Body of pancreas (tissue), 4 donors: ENCODE results near the gene HOXB3. TPM values are rescaled to one million over a fixed set of nuclear protein-coding genes. Genes with fewer than 3 reads are reported as not detected.

Experiments
- ATAC-seq: fragments of 150-250 bp; one replicate; pipeline ENCODE4 v1.9.1; 2016
- DNase-seq, 4 donors: peaks; one replicate each; pipeline ENCODE4 v3.0.0-alpha.2; 2019
- H3K27ac ChIP-seq, 4 donors: fragments of 200-600 bp; sonication (generic); 1 replicate in 3 of 4; 2 replicates in 1 of 4; pipeline versions ENCODE4 v1.5.1 to v1.6.1; 2016 to 2019; ENCODE audit warnings: mild to moderate bottlenecking in 1 of 4, mixed read lengths in 1 of 4, moderate library complexity in 1 of 4
- H3K27me3 ChIP-seq, 2 donors: fragments of 200-600 bp; sonication (generic); one replicate each; pipeline ENCODE4 v1.6.0; 2016; ENCODE audit warnings: mild to moderate bottlenecking in 1 of 2
- H3K36me3 ChIP-seq, 2 donors: fragments of 200-600 bp; sonication (generic); replicated peaks in 1 of 2; 2 replicates each; pipeline ENCODE4 v1.5.1; 2016; ENCODE audit warnings: low read depth in 2 of 2; ENCODE audit not compliant: insufficient read depth in 1 of 2
- H3K4me1 ChIP-seq: fragments of 200-600 bp; sonication (generic); one replicate; pipeline ENCODE4 v1.6.0; 2016
- H3K4me3 ChIP-seq, 2 donors: fragments of 200-600 bp; sonication (generic); 1 replicate in 1 of 2; 2 replicates in 1 of 2; pipeline ENCODE4 v1.5.1; 2016 to 2019
- H3K9me3 ChIP-seq, 3 donors: fragments of 200-600 bp; sonication (generic); 1 replicate in 2 of 3; 2 replicates in 1 of 3; pipeline ENCODE4 v1.5.1; 2016
- POLR2A ChIP-seq, 3 donors: fragments of 450-650 bp; IDR thresholded peaks; one replicate each; pipeline ENCODE4 v1.6.1; 2016; ENCODE audit warnings: antibody characterized with exemption in 3 of 3, mild to moderate bottlenecking in 2 of 3
- WGBS, 2 donors: methylation state at CpG; one replicate each; pipeline ENCODE4 v1.1.5; 2017; 5-methylcytosine and 5-hydroxymethylcytosine counted together
- intact Hi-C: fragments of 100-400 bp; cut with DNase I; formaldehyde crosslinking; loops from one replicate; pipeline ENCODE4 v1.15.1; 2023
- total RNA-seq, 2 donors: library from RNA; depleted of rRNA; stranded (reverse); fragments of >200 nt; gene quantifications; one replicate each; pipeline ENCODE4 v1.1.0, GENCODE V29; 2016
- TF ChIP-seq, protein P1 (sequence below), 7 experiments: fragments of 450-650 bp in 4 of 7; fragments of 200-600 bp in 3 of 7; sonication (generic) in 3 of 7; IDR thresholded peaks; one replicate each; pipeline ENCODE4 v1.5.1; 2016 to 2019; ENCODE audit warnings: antibody characterized with exemption in 7 of 7

HOXB3 gene
- total RNA-seq, 2 donors from 2014 or later: 2.9 TPM; not detected in 1

DNA sequence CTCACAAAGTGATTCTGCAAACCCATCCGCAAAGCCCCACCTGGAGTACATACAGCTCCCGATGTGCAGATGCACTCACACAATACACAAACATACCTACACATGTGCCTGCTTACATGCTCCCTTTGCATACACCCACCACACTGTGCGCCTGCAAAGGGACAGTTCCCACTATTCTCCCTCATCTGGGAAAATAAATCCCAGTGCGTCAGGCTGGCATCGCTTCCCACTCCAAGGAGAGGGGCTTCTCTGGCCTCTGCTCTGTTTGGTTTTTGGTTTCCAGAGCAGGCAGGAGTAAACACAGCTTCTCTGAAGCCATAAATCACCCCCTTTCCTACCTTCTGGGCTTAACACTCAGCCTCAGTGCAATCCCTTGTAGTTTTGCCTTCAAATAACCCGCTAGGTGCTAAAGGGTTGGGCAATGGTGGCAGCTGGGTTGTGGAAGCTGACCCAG is 26.6 kb downstream of the HOXB3 start:
- Histone ChIP-seq H3K4me3 (no peak overlapping the region), H3K27ac (no peak overlapping the region)

DNA sequence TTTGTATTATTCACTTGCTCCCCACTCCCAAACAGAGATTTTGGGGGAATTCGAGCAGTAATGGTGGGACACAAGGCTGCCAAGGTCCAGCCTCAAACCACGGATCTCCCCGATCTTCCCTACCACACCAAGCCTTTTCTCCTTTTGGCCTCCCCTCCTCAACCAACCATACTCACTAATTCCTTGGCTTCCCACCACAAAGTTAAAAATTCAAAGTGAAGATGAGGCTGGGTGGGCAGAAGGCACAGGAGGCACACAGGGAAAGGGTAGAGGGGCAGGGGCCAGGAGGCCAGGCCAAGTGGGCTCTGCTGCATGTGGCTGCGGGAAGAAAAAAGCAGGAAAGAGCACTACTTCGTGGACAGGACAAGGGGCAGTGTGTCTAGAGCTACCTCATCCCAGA is 27.1 kb downstream of the HOXB3 start:
- H3K9me3 ChIP-seq: no peaks in the 10 kb centered on the region
- H3K36me3 ChIP-seq: no peaks in the 10 kb centered on the region
- no peak for TF ChIP-seq POLR2A (IDR thresholded peaks at IDR 0.05)
- TF ChIP-seq, protein P1, sequence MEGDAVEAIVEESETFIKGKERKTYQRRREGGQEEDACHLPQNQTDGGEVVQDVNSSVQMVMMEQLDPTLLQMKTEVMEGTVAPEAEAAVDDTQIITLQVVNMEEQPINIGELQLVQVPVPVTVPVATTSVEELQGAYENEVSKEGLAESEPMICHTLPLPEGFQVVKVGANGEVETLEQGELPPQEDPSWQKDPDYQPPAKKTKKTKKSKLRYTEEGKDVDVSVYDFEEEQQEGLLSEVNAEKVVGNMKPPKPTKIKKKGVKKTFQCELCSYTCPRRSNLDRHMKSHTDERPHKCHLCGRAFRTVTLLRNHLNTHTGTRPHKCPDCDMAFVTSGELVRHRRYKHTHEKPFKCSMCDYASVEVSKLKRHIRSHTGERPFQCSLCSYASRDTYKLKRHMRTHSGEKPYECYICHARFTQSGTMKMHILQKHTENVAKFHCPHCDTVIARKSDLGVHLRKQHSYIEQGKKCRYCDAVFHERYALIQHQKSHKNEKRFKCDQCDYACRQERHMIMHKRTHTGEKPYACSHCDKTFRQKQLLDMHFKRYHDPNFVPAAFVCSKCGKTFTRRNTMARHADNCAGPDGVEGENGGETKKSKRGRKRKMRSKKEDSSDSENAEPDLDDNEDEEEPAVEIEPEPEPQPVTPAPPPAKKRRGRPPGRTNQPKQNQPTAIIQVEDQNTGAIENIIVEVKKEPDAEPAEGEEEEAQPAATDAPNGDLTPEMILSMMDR (IDR thresholded peaks at IDR 0.05): no peak
- DNase-seq: no peak
- no peak for ATAC-seq
- intact Hi-C loops: no loop called here
- 48 to 52% methylated on average over 5 of the region's 5 CpGs for whole genome bisulfite sequencing, 2 donors
- H3K4me1 ChIP-seq: peaks cover 17% of the 10 kb centered on the region
- H3K27me3 ChIP-seq: peaks cover 0 to 24% of the 10 kb centered on the region in 2 donors
- H3K4me3 ChIP-seq: no peak overlapping the region
- no peak overlapping the region for H3K27ac ChIP-seq

More for the DNA sequence above, 26.6 kb downstream of the HOXB3 start:
- TF ChIP-seq, protein P1 (IDR thresholded peaks at IDR 0.05): no peak
- TF ChIP-seq POLR2A (IDR thresholded peaks at IDR 0.05): no peak
- Histone ChIP-seq H3K4me1 (peaks cover 17% of the 10 kb centered on the region), H3K27me3 (peaks cover 0 to 23% of the 10 kb centered on the region in 2 donors), H3K9me3 (no peaks in the 10 kb centered on the region), H3K36me3 (no peaks in the 10 kb centered on the region)
- WGBS, 2 donors: 56% methylated on average over 6 of the region's 6 CpGs
- DNase-seq (no peak), ATAC-seq (no peak)
- intact Hi-C loops: no loop called here

DNA sequence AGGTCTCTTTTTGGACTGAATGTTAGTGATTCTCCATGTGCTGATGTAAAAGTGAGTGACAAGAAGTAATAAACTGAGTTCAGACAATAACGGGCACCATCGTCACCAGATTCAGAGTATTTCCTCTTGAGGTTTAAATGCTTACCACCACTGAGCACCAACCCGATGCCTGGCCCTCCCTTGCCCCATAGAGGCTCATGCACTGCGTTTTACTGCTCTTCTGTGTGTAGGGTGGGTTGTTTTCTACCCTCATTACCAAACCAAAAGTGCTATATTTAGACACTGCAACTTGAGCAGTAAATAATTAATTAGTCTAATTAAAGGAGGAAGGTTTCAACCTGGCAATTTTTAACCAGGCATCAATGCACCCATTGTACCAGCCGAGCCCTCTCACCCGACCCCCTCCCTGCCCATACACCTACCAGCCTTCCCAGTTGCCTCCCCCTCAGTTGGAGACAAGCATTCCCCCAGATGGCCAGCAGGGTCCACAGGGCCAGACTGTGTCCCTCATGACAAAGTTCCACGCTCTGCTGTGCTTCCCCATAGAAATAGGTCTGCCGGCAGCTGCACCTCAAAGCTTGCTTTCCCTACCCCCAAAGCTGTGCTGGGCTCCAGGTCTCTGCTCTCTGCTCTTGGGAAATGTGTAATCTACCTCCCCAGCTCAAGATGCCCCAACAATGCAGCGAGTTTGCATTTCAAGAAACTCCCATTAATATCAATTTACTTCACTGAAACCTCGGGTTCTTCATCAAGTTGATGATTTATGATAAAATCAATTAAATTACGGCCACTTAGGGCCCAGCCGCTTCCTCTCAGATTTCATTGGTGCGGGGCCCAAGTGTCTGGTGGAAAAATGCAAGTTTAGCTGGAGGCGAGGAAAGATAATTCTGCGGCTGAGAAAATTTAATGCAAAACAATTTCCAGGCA is 27.9 kb downstream of the HOXB3 start:
- Histone ChIP-seq H3K27ac (no peak overlapping the region), H3K27me3 (peaks cover 0 to 24% of the 10 kb centered on the region in 2 donors)

DNA sequence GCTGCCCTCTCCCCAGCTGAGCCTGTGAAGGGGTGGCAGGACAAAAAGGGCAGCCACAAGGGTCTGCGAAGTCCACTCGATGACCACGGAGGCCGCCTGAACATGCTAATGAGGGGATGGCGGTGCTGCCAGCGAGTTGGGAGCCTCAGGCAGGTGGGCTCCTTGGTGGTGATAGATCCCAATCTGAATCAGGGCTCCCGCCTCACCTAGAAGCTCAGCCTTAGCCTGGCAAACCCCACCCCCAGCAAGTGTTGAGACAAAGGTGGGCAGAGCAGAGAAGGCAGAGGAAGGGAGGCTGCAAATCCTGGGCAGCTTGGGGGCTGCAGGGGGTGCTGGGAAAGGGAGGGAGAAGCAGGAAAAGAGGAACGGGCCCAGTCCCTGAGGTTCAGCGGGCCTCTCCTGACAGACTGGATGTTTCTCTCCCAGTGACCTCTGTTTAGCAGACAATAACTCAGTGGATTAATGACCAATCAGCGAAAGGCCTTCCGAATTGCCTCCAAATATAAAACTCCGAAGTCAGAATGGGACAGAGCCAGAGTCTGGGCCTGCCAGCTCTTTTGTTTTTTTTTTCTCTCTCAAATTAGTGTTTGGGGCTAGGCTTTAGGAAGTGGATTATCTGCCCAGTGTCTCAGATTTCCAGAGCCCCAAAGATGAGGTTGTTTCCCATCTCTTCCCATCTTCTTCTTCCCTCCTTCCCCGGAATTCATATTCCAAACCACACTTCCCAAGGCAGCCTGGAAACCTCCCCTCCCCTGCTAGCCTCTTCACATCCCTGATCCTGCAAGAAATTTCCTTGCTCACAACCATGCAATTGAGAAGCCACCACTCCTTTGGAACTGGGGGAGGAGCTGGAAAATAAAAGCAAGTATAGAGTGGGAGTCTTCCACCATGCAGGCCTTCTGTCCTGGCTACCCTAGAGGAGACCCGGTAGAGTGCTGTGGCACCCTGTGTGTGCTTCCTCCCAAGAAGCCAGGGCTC is 29.9 kb downstream of the HOXB3 start:
- 55 to 57% methylated on average over 14 of the region's 14 CpGs for WGBS, 2 donors
- H3K4me3 ChIP-seq: no peak overlapping the region
- H3K27me3 ChIP-seq: peaks cover 0 to 24% of the 10 kb centered on the region in 2 donors
- H3K36me3 ChIP-seq: no peaks in the 10 kb centered on the region
- no peak for ATAC-seq
- DNase-seq: no peak
- peak overlapping the region in 1 of 4 donors; percentile 7 for H3K27ac ChIP-seq
- no peaks in the 10 kb centered on the region for H3K9me3 ChIP-seq
- intact Hi-C loops: no loop called here
- peaks cover 17% of the 10 kb centered on the region for H3K4me1 ChIP-seq
- TF ChIP-seq, protein P1 (IDR thresholded peaks at IDR 0.05): no peak

More for the DNA sequence above, 27.9 kb downstream of the HOXB3 start:
- H3K9me3 ChIP-seq: no peaks in the 10 kb centered on the region
- H3K4me3 ChIP-seq: no peak overlapping the region
- H3K36me3 ChIP-seq: no peaks in the 10 kb centered on the region
- TF ChIP-seq, protein P1 (IDR thresholded peaks at IDR 0.05): peak in 2 of 7 experiments; percentile 15 to 17
- TF ChIP-seq POLR2A (IDR thresholded peaks at IDR 0.05): no peak
- DNase-seq (peak in 1 of 4 donors; percentile 38), ATAC-seq (no peak)
- intact Hi-C loops: no loop called here
- H3K4me1 ChIP-seq: peaks cover 17% of the 10 kb centered on the region
- WGBS, 2 donors: 37 to 44% methylated on average over 15 of the region's 15 CpGs
